Peyer's patch (tissue), 4 donors: ENCODE measurements around the gene ARF4.

Source experiments
- POLR2A ChIP-seq, 2 donors: fragments of 450-650 bp; IDR thresholded peaks; one replicate each; pipeline ENCODE4 v1.5.1; 2017; ENCODE audit warnings: antibody characterized with exemption in 2 of 2, mild to moderate bottlenecking in 2 of 2, moderate library complexity in 2 of 2
- TF ChIP-seq, protein P1 (sequence below), 6 experiments: fragments of 450-650 bp in 4 of 6; fragments of 200-600 bp in 2 of 6; sonication (generic) in 1 of 6; IDR thresholded peaks; one replicate each; pipeline ENCODE4 v1.5.1; 2017 to 2019; ENCODE audit warnings: antibody characterized with exemption in 6 of 6, mild to moderate bottlenecking in 3 of 6, moderate library complexity in 1 of 6

DNA sequence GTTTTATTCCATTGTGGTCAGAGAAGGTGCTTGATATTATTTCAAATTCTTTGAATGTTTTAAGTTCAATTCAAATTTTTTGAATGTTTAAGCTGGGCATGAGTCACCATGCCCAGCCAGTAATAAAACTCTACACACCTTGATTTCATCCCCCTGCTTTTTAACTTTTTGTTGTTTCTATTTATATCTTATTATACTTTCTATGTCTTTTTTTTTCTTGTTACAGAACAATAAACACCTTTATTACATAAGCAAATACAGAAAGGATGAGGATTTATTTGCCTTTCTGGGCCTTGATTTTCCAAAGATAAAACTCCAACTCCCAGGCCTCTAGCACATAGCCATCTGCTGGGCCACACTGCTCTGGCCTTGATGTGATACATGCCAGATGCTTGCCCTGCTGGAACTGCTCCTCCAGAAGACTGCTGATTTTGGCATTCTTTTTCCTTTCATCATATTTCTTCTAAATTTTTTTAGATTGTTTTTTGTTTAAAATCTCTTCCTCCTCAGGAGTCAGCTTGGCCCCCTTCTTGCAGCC lies 67.0 kb downstream of the ARF4 start:
- TF ChIP-seq, protein P1, sequence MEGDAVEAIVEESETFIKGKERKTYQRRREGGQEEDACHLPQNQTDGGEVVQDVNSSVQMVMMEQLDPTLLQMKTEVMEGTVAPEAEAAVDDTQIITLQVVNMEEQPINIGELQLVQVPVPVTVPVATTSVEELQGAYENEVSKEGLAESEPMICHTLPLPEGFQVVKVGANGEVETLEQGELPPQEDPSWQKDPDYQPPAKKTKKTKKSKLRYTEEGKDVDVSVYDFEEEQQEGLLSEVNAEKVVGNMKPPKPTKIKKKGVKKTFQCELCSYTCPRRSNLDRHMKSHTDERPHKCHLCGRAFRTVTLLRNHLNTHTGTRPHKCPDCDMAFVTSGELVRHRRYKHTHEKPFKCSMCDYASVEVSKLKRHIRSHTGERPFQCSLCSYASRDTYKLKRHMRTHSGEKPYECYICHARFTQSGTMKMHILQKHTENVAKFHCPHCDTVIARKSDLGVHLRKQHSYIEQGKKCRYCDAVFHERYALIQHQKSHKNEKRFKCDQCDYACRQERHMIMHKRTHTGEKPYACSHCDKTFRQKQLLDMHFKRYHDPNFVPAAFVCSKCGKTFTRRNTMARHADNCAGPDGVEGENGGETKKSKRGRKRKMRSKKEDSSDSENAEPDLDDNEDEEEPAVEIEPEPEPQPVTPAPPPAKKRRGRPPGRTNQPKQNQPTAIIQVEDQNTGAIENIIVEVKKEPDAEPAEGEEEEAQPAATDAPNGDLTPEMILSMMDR (IDR thresholded peaks at IDR 0.05), result no peak
- no peak for TF ChIP-seq POLR2A (IDR thresholded peaks at IDR 0.05)
